GM21723 (cell line): ENCODE measurements around the gene RYR2.

Source experiments
- ATAC-seq: cut with Tn5 transposase; IDR thresholded peaks from one replicate; pipeline ENCODE4 v1.9.1; 2021; ENCODE audit warnings: mild to moderate bottlenecking, moderate library complexity; ENCODE audit not compliant: unreplicated experiment

Gene RYR2

DNA sequence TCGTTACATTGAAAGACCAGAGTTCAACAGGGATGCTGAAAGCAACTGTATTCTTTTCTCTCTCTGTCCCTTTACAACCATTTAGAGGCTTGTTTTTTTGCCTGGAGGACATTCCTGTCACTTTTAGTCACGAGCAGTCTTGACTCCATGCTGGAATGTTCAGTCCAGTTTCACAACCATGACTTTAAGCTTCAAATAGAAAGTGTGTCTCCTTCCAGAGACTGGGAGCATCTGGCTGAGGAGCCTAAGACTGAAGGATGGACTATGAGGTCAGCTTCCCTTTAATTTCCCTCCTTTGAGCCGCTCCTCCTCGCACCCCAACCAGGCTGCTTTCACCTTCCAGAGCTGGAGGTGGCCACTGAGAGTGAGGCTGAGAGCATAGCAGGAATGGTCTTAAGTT is 10.5 kb upstream of the RYR2 start:
- ATAC-seq = no peak

DNA sequence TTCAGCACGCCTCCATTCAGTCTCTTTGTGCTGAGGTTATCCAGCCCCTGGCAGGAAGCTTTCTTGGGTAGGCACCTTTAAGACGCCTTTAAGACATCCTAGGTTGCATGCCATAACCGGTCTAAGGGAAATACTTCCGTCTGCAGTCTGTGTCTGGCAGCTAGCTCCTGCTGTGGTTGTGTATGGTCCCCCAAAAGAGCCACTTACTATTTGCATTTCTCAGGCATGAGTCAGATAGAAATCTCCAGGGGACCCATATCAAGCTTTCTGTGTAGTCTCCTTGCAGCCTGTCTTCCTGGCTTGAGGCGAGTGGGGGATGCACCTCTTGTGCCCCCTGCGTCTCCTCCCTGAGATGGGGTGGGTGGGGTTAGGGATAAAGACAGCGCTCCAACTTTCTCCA is 10.0 kb upstream of the RYR2 start:
- ATAC-seq = peak; percentile 91

DNA sequence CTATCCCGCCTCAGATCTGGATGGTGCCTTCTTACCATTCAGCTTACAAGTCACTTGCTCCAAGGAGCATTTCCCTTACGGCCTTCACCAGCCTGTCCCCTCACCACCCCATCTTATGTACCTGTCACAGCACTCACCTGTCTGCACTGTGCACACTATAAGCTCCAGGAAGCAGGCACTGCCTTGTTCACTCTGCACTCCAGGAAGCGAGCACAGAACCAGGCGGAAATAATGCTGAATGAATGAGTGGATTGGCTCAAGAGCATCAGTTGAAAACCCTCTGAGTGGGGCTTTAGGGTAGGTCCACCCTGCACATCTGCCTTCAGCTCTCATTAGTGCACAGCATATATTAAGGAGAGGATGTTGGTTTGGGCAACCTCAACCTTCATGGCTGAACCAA is 8.9 kb upstream of the RYR2 start:
- no peak for ATAC-seq

DNA sequence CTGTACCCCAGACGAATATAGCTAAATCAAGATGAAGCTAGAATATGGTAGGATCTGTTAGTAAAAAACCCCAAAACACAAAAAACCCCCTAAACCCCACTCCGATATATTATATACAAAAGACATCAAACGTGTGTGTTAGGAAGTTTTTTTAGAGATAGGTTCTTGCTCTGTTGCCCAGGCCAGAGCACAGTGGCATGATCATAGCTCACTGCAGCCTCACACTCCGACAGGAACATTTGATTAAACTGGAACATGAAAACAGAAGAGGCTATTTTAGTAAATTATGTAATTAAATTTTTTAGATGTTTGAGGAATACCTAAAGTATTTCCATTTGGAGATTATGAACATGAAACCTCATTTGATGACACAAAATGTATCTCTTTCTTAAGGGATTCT is 8.2 kb upstream of the RYR2 start:
- no peak for ATAC-seq

DNA sequence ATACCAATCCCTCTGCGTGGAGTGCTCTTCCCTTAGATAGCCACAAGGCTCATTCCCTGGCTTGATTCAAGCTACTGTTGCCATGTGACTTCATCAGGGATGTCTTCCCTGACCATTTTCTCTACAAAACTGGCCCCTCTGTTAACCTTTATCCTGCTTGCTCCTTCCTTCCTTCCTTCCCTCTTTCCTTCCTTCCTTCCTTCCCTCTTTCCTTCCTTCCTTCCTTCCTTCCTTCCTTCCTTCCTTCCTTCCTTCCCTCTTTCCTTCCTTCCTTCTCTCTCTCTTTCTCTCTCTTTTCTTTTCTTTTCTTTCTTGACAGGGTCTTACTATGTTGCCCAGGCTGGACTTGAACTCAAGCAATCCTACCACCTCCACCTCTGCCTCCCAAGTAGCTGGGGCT is 6.2 kb upstream of the RYR2 start:
- no peak for ATAC-seq

DNA sequence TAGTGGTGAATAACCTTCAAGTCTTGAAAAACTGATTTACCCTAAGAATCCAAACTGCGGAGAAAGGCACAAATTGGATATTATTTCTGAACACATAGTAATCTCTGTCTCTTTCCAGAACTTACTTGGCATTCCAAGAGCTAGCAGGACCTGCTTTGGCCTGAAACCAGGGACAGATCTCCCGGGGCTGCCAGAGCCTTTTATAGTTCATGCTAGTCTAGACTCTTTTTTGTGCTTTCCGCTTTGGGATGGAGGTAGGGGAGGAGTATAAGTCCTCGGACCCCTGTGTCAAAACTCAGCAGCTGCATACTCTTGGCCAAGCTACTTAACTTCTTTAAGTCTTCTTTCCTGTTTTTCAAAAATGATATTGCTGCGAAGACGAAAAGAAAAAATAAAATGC is 3.8 kb upstream of the RYR2 start:
- ATAC-seq = no peak

DNA sequence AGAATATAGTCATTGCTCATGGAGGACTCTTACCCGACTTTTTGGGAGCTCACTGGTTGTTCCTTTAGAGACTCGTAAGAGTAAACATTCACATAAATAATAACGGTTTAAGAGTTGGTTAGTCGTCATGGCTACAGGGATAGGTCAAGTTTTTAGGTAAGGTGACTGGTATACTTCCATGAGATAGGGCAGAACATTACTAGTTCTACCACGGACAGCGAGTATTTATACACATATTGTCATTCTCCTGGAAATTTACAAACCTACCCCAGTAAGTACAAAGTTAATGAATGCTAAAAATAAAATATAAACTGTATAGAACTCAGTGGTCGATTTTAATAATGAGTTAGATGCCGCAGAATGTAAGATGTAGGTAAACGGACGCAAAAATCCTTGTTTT is 1.2 kb upstream of the RYR2 start:
- ATAC-seq = no peak

DNA sequence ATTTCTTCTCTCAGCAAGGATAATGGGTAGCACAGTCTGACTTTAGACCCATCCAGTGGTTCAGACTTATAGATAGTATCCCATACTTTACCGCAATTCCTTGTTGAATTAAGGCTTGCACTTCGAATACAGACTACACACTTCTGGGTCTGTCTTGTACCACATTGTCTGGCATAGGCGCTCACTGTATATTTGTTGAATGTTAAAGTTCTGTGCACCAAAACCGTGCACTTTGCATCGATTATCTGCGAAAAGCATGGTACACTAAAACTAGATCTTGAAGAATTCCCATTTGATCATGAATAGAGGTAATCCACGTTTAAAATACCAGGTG is 556 bp upstream of the RYR2 start:
- no peak for ATAC-seq

DNA sequence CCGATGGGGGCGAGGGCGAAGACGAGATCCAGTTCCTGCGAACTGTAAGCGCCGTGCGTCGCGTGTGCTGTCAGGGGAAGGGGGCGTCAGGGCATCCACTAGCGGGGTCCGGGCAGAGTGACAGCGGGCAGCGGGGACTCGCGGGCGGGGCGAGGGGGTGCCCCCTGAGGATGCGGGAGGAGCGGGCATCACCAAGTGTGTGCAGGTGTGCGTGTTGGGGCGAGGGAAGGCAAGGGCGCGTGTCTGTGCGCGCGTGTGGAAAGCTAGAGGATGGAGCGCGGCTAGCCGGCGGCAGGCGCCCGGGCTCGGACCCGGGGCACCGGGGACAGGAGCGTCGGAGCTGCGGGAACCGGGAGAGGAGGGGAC is 525 bp downstream of the RYR2 start:
- ATAC-seq = no peak

DNA sequence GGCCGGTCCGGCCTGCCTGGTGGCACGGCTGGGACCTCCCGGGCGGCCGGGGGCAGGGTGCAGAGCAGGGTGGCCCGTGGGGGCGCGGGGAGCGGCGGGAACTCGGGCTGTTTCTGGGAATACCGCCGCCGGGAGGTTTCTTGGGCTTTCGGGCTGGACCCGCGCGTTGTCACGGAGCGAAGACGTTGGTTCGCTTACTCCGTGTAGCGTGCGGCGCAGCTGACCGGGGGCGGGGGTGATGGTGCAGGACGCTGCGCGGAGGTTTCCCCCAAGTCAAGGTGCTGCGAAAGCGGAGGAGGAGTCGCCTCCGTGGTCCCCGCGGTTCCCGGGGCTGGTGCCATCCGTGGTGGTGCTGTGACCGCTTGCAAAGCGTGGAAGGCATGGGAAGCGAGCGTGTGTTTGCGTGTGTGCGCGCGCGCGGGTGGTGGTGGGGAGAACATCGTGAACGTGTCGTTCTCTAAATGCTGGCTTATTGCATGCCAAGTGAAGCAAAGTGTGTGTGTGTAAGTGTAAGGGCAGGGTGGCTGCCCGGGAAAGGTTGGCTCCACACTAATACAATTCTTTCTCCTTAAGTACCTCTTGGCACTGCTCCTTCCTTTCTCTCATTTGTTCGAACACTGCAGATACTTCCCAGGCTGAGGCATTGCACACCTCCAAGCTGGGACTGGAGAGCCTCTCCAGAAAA is 1.1 kb downstream of the RYR2 start:
- no peak for ATAC-seq

DNA sequence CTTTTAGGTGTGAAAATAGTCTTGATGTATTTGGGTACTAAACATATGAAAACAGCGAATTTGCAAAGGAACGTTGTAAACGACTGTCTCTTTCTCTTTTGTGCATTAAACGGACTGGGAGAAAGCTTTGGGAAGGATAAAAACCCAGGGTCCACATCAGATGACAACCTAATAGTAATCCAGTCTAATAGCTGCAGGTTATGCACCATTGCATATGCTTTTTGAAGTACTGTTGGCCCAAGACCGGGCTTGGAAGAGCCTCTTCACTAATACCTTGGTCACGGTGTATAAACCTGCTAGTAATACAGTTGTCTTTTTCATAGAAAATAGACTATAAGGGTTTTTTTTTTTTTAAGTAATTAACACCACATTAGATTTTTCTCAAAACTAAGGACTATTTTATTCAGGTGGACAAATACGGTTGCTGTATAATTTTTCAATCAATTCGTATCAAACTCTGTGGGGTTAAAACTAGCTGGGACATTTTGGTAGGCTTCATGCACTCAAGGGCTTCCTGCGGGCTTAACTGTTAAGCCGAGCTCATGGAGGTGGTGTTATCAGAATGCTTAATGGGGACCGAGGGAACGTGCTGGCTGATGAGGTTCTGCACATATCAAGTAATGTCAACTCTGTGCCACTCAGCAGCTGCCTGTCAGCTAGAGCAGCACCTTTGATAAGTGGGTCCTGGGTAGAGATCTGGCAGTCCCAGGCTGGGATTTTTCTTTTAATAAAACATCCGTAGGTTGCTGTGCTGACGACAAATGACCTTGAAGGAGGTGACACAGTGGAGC is 2.1 kb downstream of the RYR2 start:
- ATAC-seq = no peak

DNA sequence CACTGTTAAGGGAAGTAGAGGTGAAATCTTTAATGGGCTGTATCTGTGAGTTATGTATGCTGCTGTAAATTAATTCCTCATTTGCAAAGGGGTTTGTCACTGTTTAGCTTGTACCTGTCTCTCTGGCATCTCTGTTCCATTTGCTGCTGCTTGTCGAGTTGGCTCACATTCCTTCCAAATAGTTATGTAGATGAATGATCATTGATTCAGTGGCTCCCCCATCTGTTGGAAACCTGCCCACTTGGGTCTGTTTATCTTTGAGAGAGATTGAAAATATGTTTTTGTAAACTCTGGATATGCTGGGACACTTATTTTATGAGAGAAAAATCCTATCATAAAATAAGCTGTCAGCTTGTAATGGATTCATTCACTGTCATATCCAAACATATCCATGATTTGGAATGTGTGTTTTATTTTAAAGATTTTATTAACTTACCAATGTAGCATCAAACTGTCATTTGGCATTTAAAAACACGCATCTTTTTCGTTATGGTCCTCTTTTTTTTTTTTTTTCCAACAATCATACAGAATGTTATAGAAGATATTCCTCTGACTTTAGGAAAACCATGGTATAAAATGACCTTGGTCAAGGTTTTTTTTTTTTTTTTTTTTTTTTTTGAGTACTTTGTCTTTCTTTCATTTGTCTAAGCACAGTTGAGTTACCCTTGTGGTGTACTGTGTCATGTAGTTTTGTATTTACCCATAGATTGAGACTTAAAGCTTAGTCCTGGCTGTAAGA is 3.5 kb downstream of the RYR2 start:
- no peak for ATAC-seq

DNA sequence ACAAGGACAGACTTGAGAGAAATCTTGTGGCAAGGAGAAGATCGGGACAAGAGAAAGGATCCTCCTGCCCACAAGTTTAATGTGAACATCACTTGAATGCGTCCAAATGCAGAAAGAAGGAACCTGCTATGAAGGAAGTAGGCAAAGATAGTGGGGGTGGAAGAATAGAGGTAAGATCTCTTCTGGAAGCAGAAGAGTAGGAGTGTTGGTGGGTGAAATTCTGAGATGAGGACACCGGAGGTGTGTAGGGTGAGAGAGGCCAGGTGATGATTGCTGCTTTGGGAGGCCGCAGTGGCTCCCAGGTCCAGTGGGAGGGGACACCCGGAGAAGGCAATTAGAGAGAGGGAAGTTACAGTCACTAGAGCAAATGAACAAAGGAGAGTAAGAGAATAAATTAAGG is 6.8 kb downstream of the RYR2 start:
- ATAC-seq = no peak

DNA sequence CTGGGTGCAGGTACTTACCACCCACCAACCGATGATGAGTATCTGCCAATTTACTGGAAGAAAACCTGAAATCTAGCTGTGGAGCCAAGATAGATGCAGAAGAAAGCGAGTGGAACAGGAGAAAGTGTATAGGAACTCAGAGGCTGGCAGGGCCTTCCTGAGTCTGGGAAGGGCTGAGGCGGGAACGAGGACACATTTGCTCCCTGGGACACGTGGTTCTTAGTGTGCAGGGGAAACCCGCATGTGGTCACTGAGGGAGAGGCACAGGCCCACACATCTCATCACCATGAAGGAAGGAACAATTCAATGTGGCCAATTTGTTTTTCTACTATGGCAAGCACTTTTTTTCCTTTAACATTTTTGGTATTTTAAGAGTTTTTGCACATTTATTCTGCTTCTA is 8.2 kb downstream of the RYR2 start:
- no peak for ATAC-seq

DNA sequence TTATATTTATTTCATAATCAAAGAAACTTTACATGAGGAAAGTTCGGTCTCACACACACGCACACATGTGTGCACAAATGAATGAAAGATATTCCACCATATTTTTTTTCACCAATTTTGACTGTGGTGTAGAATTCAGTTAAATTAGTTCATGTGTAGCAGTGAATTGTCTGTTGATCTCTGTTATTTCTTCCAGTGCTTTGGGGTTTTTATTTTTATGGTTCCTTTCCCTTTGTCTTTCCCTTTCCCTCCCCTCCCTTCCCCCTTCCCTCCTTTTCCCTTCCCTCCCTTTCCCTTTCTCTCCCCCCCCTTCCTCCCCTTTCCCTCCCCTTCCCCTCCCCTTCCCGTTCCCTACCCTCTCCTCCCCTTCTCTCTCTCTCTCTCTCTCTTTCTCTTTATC is 8.9 kb downstream of the RYR2 start:
- ATAC-seq = no peak

DNA sequence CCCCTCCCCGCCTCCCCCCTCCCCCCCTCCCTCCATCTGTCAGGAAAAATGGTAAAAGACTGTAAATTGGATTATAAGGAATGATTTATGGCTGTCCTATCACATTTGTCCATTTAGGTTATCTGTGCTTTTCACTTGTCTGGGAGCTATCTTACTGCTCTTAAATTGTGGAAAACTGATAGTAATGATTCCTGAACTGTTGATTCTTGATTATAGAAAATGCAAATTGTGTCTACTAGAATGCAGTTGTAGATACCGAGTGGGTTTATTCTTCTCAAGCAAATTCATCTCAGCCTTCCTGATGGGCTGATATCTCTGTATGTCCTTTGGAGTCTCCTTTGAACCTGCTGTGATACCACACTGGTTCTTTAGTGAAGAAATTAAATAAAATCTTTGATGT is 12.3 kb downstream of the RYR2 start:
- ATAC-seq = no peak

DNA sequence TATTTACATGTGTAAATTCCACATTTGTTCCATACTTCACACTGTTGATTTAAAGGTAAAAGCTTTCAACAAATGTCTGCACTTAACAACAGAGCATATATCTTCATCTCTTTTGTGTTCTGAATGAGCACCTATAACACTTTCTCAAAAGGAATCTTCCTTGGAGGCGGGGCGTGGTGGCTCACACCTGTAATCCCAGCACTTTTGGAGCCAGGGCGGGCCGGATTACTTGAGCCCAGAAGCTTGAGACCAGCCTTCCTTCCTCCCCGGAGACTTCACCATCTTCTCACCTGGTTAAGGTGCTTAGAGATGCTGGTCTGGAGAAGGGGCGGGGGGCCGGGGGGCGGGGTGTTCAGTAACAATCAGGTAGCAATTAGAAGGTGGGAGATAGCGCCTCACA is 16.5 kb downstream of the RYR2 start:
- ATAC-seq = no peak

DNA sequence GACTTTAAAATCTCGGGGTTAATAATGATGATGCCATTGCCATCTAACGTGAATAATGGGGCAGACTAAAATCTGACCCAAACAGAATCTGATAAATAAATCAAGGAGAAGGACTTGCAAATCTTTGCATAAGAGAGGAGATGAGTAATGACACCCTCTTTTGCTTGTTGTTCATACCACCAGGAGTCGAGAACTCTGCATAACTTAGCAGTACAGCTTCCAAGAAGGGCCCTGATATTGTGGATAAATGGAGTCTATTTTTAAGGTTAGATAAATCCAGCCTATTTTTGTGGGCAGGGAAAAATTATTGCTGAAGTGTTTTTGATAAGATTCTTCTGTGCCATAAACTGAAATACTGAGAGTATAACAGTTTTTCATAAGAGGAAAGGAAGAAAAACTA is 17.3 kb downstream of the RYR2 start:
- no peak for ATAC-seq

DNA sequence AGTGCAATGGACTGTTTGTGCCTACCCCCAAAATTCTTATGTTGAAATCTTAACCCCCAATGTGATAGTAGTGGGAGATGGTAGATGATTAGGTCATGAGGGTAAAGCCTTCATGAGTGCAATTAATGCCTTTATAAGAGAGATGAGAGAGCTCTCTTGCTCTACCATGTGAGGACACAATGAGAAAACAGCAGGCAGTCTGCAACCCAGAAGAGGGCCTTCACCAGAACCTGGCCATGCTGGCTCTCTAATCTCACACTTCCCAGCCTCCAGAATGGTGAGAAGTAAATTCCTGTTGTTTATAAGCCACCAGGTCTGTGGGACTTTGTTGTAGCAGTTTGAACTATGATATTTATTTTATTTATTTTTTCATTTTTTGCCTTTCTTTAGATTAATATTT is 21.0 kb downstream of the RYR2 start:
- ATAC-seq = no peak

DNA sequence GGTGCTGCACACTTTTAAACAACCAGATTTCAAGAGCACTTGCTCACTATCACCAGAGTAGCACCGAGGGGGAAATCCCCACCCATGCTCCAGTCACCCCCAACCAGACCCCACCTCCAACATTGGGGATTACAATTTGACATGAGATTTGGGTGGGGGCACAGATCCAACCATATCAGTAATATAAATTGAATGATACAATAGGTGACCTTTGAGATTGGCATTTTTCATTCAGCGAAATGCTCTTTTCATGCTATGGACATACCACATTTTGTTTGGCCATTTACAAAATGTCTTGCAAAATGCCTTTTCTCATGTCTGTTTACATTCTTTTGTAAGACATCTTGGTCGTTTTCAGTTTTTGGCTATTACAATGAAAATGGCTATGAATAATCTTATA is 23.9 kb downstream of the RYR2 start:
- ATAC-seq = no peak

DNA sequence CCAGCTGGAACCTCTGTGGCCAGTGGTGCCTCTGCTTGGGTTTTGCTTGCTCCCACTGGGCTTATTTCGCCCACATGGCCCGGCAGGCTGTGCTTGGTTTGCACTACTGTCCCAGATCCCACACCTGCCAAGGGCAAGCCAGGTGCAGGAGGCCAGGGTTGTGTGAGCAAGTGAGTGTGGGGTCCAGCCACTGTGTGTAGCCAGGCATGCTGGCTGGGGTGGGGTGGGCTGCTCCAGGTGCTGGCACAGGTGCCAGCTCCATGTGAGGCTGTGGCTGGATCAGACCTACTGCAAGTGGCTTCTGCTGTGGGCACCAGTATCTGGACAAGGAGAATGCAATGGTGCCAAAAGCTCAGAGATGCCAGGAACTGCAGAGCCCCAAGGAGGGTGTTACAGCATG is 28.5 kb downstream of the RYR2 start:
- no peak for ATAC-seq

DNA sequence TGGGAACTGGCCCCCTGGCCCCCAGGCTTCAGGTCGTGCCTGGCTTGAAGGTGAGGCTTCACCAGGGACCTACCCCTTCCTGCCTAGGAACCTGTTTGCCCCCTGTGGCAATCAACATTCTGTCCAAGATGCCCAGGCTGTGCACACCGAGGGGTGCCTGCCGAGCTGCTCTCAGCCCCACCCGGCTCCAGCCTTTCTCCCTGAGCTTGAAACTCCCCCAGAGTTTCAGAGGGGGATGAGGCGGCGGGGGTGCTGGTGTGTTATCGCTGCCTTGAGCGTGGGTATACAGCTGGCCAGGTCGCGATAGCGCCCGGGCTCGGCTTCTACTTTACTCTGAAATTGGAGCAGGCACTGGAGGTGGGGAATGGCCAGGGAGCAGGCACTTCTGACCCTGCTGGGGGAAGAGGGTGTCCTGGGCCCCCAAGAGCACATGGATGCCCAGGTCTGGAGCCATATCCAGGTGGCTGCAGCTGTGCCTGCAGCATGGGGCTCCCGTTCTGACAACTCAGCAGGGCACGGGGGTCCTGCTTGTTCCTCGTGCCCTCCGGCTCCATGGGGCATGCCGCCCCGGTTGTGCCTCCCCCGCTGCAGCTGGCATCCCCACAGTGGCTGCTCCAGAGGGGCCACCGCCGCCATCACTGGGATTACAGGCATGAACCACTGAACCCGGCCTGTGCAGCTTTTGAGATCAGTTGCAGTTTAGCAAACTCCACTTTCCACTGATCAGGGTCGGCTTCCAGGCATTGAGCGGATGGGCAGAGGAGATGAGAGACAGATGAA is 29.8 kb downstream of the RYR2 start:
- no peak for ATAC-seq
